ENCODE data around the gene GRIA4. TPM values are rescaled to one million over a fixed set of nuclear protein-coding genes. Genes with fewer than 3 reads are reported as not detected.

The GRIA4 gene
- under 0.01 TPM in 1 of 2 replicates, not detected in the other for total RNA-seq

GRCh38 chr11:105609832-105610781 lies at the start of gene GRIA4:
Gene GRIA4 (plus strand): TSS chr11:105610073. CDS start chr11:105610998, 925 bp downstream.

GRCh38 chr11:106021967-106022794 lies 412.3 kb downstream of the GRIA4 start, which contains the start of gene MSANTD4:
Gene MSANTD4 (minus strand): TSS chr11:106022240. CDS start chr11:106010917, 11,323 bp downstream.

Measured in smooth muscle cell of bladder (primary cell).